Tibial artery (tissue), 4 donors: ENCODE measurements around the gene CDCA8.

Experiments
- DNase-seq, 2 donors: peaks; one replicate each; pipeline ENCODE4 v3.0.0-alpha.2; 2019
- H3K27ac ChIP-seq, 2 donors: fragments of 200-600 bp; sonication (generic) in 1 of 2; 1 replicate in 1 of 2; 2 replicates in 1 of 2; pipeline ENCODE4 v1.5.1; 2018 to 2019; ENCODE audit warnings: mild to moderate bottlenecking in 1 of 2
- H3K27me3 ChIP-seq, 2 donors: fragments of 200-600 bp; sonication (generic) in 1 of 2; one replicate each; pipeline versions ENCODE4 v1.5.1 to v1.6.0; 2016 to 2019
- H3K36me3 ChIP-seq, 3 donors: fragments of 200-600 bp; sonication (generic) in 2 of 3; one replicate each; pipeline ENCODE4 v1.5.1; 2016 to 2019; ENCODE audit warnings: mild to moderate bottlenecking in 2 of 3
- H3K4me1 ChIP-seq, 4 donors: fragments of 200-600 bp; sonication (generic) in 2 of 4; 1 replicate in 3 of 4; 2 replicates in 1 of 4; pipeline ENCODE4 v1.5.1; 2016 to 2019
- H3K4me3 ChIP-seq, 2 donors: fragments of 200-600 bp; sonication (generic) in 1 of 2; 1 replicate in 1 of 2; 2 replicates in 1 of 2; pipeline ENCODE4 v1.5.1; 2018 to 2019; ENCODE audit warnings: mild to moderate bottlenecking in 2 of 2
- H3K9me3 ChIP-seq, 3 donors: fragments of 200-600 bp; sonication (generic) in 1 of 3; one replicate each; pipeline ENCODE4 v1.5.1; 2016 to 2019
- intact Hi-C: fragments of 100-400 bp; cut with DNase I; formaldehyde crosslinking; loops from one replicate; pipeline ENCODE4 v1.15.0; 2023; ENCODE audit warnings: low total_unique reads
- TF ChIP-seq, protein P1 (sequence below), 2 experiments: fragments of 200-600 bp in 1 of 2; fragments of 450-650 bp in 1 of 2; IDR thresholded peaks; one replicate each; pipeline ENCODE4 v1.5.1; 2017 to 2019; ENCODE audit warnings: antibody characterized with exemption in 2 of 2, mild to moderate bottlenecking in 1 of 2, moderate library complexity in 1 of 2

The CDCA8 gene

GRCh38 chr1:37714689-37715088, 22.4 kb downstream of the CDCA8 start:
- intact Hi-C loops, result no loop called here
- TF ChIP-seq, protein P1, sequence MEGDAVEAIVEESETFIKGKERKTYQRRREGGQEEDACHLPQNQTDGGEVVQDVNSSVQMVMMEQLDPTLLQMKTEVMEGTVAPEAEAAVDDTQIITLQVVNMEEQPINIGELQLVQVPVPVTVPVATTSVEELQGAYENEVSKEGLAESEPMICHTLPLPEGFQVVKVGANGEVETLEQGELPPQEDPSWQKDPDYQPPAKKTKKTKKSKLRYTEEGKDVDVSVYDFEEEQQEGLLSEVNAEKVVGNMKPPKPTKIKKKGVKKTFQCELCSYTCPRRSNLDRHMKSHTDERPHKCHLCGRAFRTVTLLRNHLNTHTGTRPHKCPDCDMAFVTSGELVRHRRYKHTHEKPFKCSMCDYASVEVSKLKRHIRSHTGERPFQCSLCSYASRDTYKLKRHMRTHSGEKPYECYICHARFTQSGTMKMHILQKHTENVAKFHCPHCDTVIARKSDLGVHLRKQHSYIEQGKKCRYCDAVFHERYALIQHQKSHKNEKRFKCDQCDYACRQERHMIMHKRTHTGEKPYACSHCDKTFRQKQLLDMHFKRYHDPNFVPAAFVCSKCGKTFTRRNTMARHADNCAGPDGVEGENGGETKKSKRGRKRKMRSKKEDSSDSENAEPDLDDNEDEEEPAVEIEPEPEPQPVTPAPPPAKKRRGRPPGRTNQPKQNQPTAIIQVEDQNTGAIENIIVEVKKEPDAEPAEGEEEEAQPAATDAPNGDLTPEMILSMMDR (IDR thresholded peaks at IDR 0.05), result no peak

GRCh38 chr1:37716321-37716720, 24.0 kb downstream of the CDCA8 start:
- TF ChIP-seq, protein P1 (IDR thresholded peaks at IDR 0.05), result no peak
- Histone ChIP-seq H3K27ac (no peak overlapping the region), H3K4me1 (no peaks in the 10 kb centered on the region), H3K36me3 (no peaks in the 10 kb centered on the region), H3K4me3 (no peak overlapping the region), H3K9me3 (no peaks in the 10 kb centered on the region), H3K27me3 (peaks cover 0 to 45% of the 10 kb centered on the region in 2 donors)
- DNase-seq, result no peak
- intact Hi-C loops, result no loop called here

More at GRCh38 chr1:37714689-37715088, 22.4 kb downstream of the CDCA8 start:
- H3K4me1 ChIP-seq, result no peaks in the 10 kb centered on the region
- H3K4me3 ChIP-seq, result no peak overlapping the region
- no peaks in the 10 kb centered on the region for H3K9me3 ChIP-seq
- no peaks in the 10 kb centered on the region for H3K36me3 ChIP-seq
- H3K27ac ChIP-seq, result no peak overlapping the region
- peaks cover 0 to 35% of the 10 kb centered on the region in 2 donors for H3K27me3 ChIP-seq
- DNase-seq, result no peak

- DNase-seq, result peak in 1 of 2 donors; percentile 48
- Histone ChIP-seq H3K4me3 (no peak overlapping the region), H3K4me1 (no peaks in the 10 kb centered on the region), H3K36me3 (no peaks in the 10 kb centered on the region), H3K9me3 (no peaks in the 10 kb centered on the region), H3K27ac (no peak overlapping the region), H3K27me3 (peaks cover 0 to 49% of the 10 kb centered on the region in 2 donors)
- TF ChIP-seq, protein P1 (IDR thresholded peaks at IDR 0.05), result no peak
- intact Hi-C loops, result no loop called here
These were observed 25.3 kb downstream of the CDCA8 start for GRCh38 chr1:37717631-37718030.

DNA sequence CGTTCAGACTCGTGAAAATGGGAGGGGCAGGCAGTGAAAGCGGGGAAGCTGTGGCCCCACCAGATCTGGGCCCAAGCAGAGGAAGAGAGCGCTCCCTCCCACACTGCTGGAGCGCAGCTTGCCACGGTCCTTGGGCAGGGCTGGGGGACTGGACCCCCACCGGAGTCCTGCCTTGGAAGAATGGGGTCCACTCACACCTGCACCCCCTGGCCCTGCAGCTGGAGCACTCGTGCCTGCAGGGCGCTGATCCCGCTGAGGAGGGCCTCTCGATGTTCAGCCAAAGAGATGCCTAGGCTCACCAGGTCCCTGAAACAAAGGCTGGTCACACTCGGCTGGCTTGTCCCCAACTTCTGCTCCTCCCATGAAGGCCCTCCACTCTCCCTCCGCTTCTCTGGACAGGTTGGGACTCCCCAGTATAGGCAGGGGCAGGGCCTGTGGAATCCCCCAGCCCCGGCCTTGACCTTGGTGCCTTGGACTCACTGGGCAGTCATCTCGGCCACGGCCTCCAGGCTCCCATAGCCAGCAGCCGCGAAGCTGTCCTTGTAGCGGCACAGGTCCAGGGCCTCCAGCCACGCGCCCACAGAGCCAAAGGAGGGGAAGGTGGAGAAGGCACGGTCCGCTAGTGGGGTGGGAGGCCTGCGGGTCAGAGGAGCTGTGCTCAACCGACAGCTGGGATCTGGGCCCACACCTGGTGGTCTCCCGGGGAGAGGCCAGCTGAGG, 26.0 kb downstream of the CDCA8 start:
- TF ChIP-seq, protein P1 (IDR thresholded peaks at IDR 0.05), result no peak
- H3K27me3 ChIP-seq, result peaks cover 0 to 53% of the 10 kb centered on the region in 2 donors
- no peaks in the 10 kb centered on the region for H3K36me3 ChIP-seq
- DNase-seq, result peak in 1 of 2 donors; percentile 62
- no peaks in the 10 kb centered on the region for H3K9me3 ChIP-seq
- intact Hi-C loops, result no loop called here
- no peak overlapping the region for H3K4me3 ChIP-seq
- H3K27ac ChIP-seq, result no peak overlapping the region
- no peaks in the 10 kb centered on the region for H3K4me1 ChIP-seq

- Histone ChIP-seq H3K9me3 (no peaks in the 10 kb centered on the region), H3K27me3 (peaks cover 0 to 56% of the 10 kb centered on the region in 2 donors), H3K36me3 (no peaks in the 10 kb centered on the region), H3K4me1 (no peaks in the 10 kb centered on the region), H3K27ac (no peak overlapping the region), H3K4me3 (no peak overlapping the region)
- TF ChIP-seq, protein P1 (IDR thresholded peaks at IDR 0.05), result no peak
- intact Hi-C loops, result no loop called here
- DNase-seq, result peak in 1 of 2 donors; percentile 38
These were observed 26.7 kb downstream of the CDCA8 start for GRCh38 chr1:37718901-37719571.
